Measurements from ENCODE around the gene TPM2.

Gene TPM2

GRCh38 chr9:35719546-35719945 lies 29.8 kb upstream of the TPM2 start:
- TF ChIP-seq TAF1 (IDR thresholded peaks at IDR 0.05; ENCODE audit: borderline replicate concordance, insufficient read depth, low read length) (no peak), SIN3A (IDR thresholded peaks at IDR 0.05; ENCODE audit: borderline replicate concordance, insufficient read depth, low read length) (no peak), POLR2AphosphoS5 (IDR thresholded peaks at IDR 0.05; ENCODE audit: low read depth, low read length) (no peak), FOXP2 (optimal IDR thresholded peaks at IDR 0.05; ENCODE audit: borderline replicate concordance, extremely low read depth, extremely low read length, insufficient read depth) (no peak), REST (IDR thresholded peaks at IDR 0.05; ENCODE audit: insufficient read depth in 1 of 2, low read depth in 2 of 2, low read length in 2 of 2) (no peak)

GRCh38 chr9:35718721-35719511 lies 29.2 kb upstream of the TPM2 start:
- TF ChIP-seq POLR2AphosphoS5 (IDR thresholded peaks at IDR 0.05; ENCODE audit: low read depth, low read length), result no peak
- TF ChIP-seq FOXP2 (optimal IDR thresholded peaks at IDR 0.05; ENCODE audit: borderline replicate concordance, extremely low read depth, extremely low read length, insufficient read depth), result no peak
- no peak for TF ChIP-seq TAF1 (IDR thresholded peaks at IDR 0.05; ENCODE audit: borderline replicate concordance, insufficient read depth, low read length)
- TF ChIP-seq SIN3A (IDR thresholded peaks at IDR 0.05; ENCODE audit: borderline replicate concordance, insufficient read depth, low read length), result no peak
- no peak for TF ChIP-seq REST (IDR thresholded peaks at IDR 0.05; ENCODE audit: insufficient read depth in 1 of 2, low read depth in 2 of 2, low read length in 2 of 2)

- TF ChIP-seq REST (IDR thresholded peaks at IDR 0.05; ENCODE audit: insufficient read depth in 1 of 2, low read depth in 2 of 2, low read length in 2 of 2) (no peak), POLR2AphosphoS5 (IDR thresholded peaks at IDR 0.05; ENCODE audit: low read depth, low read length) (no peak), SIN3A (IDR thresholded peaks at IDR 0.05; ENCODE audit: borderline replicate concordance, insufficient read depth, low read length) (no peak)
Observed at GRCh38 chr9:35717132-35717870, 27.6 kb upstream of the TPM2 start.

- TF ChIP-seq FOXP2 (optimal IDR thresholded peaks at IDR 0.05; ENCODE audit: borderline replicate concordance, extremely low read depth, extremely low read length, insufficient read depth) (no peak), POLR2AphosphoS5 (IDR thresholded peaks at IDR 0.05; ENCODE audit: low read depth, low read length) (no peak), TAF1 (IDR thresholded peaks at IDR 0.05; ENCODE audit: borderline replicate concordance, insufficient read depth, low read length) (no peak), SIN3A (IDR thresholded peaks at IDR 0.05; ENCODE audit: borderline replicate concordance, insufficient read depth, low read length) (no peak), REST (IDR thresholded peaks at IDR 0.05; ENCODE audit: insufficient read depth in 1 of 2, low read depth in 2 of 2, low read length in 2 of 2) (no peak)
Observed at GRCh38 chr9:35716230-35716629, 26.5 kb upstream of the TPM2 start.

Measured in PFSK-1 (cell line).